ENCODE results near the gene ADIG.

Gene ADIG

DNA sequence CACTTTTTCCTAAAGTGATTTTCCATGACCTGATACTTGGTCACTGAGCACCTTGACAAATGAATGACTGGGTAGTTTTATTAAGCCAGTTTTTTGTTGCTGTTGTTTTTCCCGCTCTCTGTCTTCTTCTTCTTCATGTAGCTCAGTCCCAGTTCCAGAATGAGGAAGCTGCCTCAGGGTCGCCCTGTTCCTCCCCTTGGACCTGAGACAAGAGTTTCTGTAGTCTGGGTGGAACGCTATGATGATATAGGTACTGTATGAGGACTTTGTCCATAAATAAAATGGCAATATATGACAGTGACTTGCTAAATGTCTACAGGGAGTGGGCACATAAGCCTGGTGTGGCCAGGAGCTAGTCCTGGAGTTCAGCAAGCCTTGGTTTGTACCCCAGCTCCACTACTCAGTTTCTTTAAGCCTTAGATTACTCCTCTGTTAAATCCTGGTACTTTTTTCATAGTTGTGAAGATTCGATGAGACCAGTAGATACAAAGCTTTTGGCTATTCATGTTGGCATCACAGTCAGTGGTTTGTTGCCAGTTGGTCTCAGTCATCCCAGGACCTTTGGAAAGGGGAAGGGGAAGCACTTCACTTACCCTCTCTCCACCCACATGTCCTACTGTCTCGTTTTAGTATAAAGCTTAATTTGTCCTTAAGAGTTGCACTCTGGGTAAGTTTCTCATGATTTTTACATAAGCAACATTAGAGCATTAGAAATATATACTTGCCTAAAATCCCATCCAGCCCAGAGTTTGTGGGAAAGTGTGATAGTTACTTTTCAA lies 11.1 kb upstream of the ADIG start:
- DNase-seq (ENCODE audit: low read depth) = no peak

DNA sequence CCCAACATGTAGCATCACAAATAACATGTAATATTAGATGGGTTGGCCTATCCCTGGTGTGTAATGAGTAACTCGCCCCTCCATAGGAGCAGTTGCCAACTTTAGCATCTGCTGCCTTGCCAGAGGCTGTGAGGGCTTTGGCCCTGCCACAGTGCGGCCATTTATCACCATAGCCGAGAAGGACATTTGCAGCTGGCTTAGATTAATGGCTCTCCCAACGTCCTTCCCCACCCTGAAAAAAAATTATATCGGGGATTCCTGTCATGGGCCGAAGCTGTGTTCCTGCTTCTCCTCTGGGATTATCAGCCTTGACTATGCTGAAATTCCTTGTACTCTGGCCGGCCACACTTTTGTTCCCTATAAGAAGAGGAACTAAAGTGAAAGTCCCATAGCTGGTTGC lies 7.6 kb upstream of the ADIG start:
- no peak for TF ChIP-seq CTCF (IDR thresholded peaks at IDR 0.05; ENCODE audit: low read depth, low read length, missing control alignments)
- H3K4me3 ChIP-seq (ENCODE audit: low read depth, low read length) = no peak overlapping the region
- no peak for DNase-seq (ENCODE audit: low read depth)

More for the DNA sequence above, 11.1 kb upstream of the ADIG start:
- H3K4me3 ChIP-seq (ENCODE audit: low read depth, low read length) = no peak overlapping the region
- no peak for TF ChIP-seq CTCF (IDR thresholded peaks at IDR 0.05; ENCODE audit: low read depth, low read length, missing control alignments)

DNA sequence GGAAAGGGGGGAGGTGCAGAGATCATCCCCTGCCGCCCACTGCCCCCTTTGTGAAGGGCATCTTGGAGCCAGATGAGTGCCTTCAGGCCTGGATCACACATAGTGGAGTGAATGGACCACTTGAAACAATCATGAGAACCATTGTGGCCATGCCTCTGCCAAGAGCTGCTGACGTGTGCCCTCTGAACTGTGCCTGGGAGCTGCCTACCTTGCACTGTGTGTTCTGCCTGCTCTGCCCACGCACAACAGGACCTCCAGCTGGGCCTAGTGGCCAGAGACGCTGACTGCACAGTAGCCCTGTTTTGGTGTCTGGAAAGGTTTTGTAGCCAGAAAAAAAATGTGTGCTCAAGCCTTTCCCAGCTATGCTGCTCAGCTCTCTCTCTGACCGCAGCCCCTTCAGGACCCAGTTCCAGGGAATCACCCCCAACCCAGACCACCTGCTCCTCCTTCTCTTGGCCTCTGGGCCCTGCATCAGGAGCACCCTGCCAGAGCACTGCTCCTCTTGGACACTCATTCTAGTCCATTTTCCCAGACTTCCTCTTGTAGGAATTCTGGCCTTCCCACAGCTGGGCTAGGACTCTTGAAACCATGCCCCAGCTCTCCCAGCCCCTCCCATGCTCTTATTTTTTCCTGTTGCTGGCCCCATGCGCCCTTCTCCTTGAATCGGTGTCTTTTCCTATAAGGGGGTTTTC lies 1.6 kb upstream of the ADIG start:
- no peak for TF ChIP-seq CTCF (IDR thresholded peaks at IDR 0.05; ENCODE audit: low read depth, low read length, missing control alignments)
- no peak for DNase-seq (ENCODE audit: low read depth)
- H3K4me3 ChIP-seq (ENCODE audit: low read depth, low read length) = no peak overlapping the region

DNA sequence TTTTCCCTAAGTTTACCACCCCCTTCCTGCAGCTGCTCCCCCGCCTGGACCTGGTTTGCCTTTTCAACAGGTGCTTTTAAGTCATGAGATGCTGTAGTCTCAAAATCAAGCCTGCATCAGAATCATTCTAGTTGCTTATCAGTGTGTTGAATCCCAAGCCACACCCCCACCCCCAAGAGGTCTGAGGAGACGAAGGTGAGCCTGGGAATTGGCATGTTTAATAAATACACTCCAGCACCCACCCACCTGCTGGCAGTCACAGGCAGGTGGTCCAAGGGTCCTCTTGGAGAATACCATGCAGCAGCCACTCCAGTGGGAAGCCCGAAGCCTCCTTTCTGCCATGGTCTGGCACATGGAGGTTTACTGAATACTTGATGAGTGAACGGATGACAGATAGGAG lies 1.1 kb upstream of the ADIG start:
- no peak for TF ChIP-seq CTCF (IDR thresholded peaks at IDR 0.05; ENCODE audit: low read depth, low read length, missing control alignments)
- no peak for DNase-seq (ENCODE audit: low read depth)
- no peak overlapping the region for H3K4me3 ChIP-seq (ENCODE audit: low read depth, low read length)

- no peak overlapping the region for H3K4me3 ChIP-seq (ENCODE audit: low read depth, low read length)
- DNase-seq (ENCODE audit: low read depth) = no peak
- TF ChIP-seq CTCF (IDR thresholded peaks at IDR 0.05; ENCODE audit: low read depth, low read length, missing control alignments) = no peak
Measured at GRCh38 chr20:38581830-38582358, 897 bp downstream of the ADIG start.

DNA sequence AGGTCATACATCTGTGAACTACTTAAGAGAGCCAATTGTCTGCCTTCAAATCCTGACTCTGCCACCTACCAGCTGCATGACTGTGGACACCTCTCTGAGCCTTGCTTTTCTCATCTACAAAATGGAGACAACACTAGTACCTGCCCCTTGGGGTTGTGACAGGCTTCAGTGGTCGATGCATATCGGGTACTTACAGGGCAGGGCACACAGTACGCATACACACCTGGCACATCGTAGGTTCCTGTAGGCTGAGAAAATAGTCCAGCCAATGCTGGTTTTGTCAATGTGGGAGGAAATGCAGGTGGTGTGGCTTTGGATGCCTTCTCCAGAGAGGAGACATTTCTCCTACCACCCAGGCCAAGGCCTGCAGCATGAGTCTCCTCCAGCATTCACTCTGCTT lies 2.3 kb downstream of the ADIG start:
- no peak overlapping the region for H3K4me3 ChIP-seq (ENCODE audit: low read depth, low read length)
- DNase-seq (ENCODE audit: low read depth) = no peak

More for the DNA sequence above, 2.3 kb downstream of the ADIG start:
- TF ChIP-seq CTCF (IDR thresholded peaks at IDR 0.05; ENCODE audit: low read depth, low read length, missing control alignments) = no peak
